HG02610 (cell line): ENCODE measurements around the gene COL6A2.

Experiments
- ATAC-seq: cut with Tn5 transposase; IDR thresholded peaks from one replicate; pipeline ENCODE4 v1.9.1; 2021; ENCODE audit warnings: mild to moderate bottlenecking, moderate library complexity; ENCODE audit not compliant: unreplicated experiment

Gene COL6A2

GRCh38 chr21:46111857-46112724 is 14.2 kb downstream of the COL6A2 start:
- ATAC-seq, result no peak

GRCh38 chr21:46112725-46113215 is 14.9 kb downstream of the COL6A2 start:
- no peak for ATAC-seq

DNA sequence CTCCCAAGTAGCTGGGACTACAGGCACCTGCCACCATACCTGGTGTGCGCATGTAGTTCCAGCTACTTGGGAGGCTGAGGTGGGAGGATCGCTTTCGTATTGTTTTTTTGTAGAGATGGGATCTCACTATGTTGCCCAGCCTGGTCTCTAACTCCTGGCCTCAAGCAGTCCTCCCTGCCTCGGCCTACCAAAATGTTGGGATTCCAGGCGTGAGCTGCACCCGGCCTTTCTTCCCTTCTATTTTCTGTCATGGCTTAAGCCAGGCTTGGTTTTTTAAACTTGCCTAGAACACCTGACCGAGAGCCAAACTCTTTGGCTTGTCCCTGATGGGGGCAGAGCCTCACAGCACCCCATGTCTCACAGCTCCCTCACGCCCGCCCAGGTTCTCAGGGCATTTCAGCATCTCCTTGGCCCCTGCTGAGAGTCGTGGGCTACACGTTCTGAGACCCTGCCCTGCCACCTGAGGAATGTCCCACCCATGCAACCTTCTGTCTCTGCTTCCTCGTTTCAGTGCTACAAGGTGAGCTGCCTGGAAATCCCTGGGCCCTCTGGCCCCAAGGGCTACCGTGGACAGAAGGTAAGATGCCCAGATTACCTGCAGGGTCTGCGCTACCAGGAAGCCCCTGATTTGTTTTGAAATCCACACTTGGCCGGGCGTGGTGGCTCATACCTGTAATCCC is 15.7 kb downstream of the COL6A2 start:
- ATAC-seq, result no peak

- ATAC-seq, result no peak
These were observed 17.1 kb downstream of the COL6A2 start for GRCh38 chr21:46114963-46115362.

- no peak for ATAC-seq
These were observed 17.7 kb downstream of the COL6A2 start for GRCh38 chr21:46115441-46116188.

GRCh38 chr21:46116189-46116775 is 18.4 kb downstream of the COL6A2 start:
- ATAC-seq, result no peak

GRCh38 chr21:46116776-46117585 is 19.1 kb downstream of the COL6A2 start:
- ATAC-seq, result no peak

- no peak for ATAC-seq
These were observed 19.8 kb downstream of the COL6A2 start for GRCh38 chr21:46117586-46118315.

- no peak for ATAC-seq
These were observed 20.6 kb downstream of the COL6A2 start for GRCh38 chr21:46118316-46119143.

- no peak for ATAC-seq
These were observed 21.3 kb downstream of the COL6A2 start for GRCh38 chr21:46119144-46119636.

DNA sequence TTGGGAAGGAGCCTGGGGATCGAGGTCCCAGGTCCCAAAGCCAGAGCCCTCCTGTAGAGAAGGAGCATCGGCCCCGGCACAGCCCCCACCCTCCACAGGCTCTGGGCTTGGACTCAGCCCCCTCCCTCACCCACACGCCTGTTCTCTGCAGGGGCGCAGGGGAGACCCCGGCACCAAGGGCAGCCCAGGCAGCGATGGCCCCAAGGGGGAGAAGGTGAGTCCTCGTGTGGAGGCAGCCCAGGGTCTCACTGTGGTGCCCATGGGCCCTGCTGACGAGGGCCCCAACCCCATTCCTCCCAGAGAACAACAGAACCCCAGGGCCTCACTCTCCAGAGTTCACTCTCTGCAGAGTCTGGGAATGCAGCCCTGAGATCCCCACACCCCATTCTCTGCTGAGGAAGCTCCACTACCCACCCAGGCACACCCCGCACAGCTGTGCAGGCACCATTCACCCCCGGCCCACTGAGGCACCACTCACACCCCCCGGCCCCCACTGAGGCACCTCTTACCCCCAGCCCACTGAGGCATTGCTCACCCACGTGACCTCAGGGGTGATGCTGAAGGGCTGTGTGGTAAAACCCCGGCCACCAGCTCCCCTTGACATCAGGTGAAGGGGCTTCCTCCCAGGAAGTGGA is 21.8 kb downstream of the COL6A2 start:
- no peak for ATAC-seq

GRCh38 chr21:46120301-46121285 is 22.7 kb downstream of the COL6A2 start:
- ATAC-seq, result no peak

GRCh38 chr21:46121286-46122221 is 23.6 kb downstream of the COL6A2 start:
- ATAC-seq, result no peak

DNA sequence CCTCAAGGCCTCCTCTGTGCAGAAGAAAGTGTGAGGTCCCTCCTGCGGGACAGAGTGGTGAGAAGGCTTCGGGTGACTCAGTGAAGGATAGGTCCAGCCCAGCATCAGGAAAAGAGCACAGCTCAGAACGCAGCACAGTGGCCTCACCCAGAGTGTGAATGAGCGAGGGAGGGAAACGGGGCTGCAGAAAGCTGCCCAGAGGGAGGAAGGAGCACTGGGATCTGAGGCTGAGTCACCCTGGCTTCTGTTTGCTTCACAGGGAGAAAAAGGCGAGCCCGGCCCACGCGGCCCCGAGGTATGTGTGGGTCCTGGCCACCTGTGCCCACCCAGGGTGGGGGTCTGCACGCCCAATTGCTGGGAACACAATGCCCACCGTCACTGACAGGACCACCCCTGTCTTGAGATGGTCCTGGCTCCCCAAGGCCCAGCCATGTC is 24.3 kb downstream of the COL6A2 start:
- no peak for ATAC-seq
